SK-N-MC (cell line): Measurements from ENCODE around the gene MINDY4.

Source experiments
- EZH2 ChIP-seq: fragments of 200-600 bp; sonication (generic); IDR thresholded peaks from one replicate; pipeline ENCODE4 v1.6.1; 2017; ENCODE audit warnings: antibody characterized with exemption
- FOXP2 ChIP-seq: optimal IDR thresholded peaks from 2 replicates; pipeline ENCODE3; 2011; ENCODE audit warnings: mild to moderate bottlenecking, moderate library complexity; ENCODE audit not compliant: insufficient read depth; ENCODE audit errors: extremely low read length, control extremely low read depth
- POLR2AphosphoS5 ChIP-seq: IDR thresholded peaks from 2 replicates; pipeline ENCODE4 v1.6.1; 2012; ENCODE audit warnings: mild to moderate bottlenecking, low read depth, low read length, borderline replicate concordance

- TF ChIP-seq POLR2AphosphoS5 (no peak), EZH2 (no peak), FOXP2 (no peak)
Observed at GRCh38 chr7:30840141-30841024, 69.2 kb downstream of the MINDY4 start.
